Spleen (tissue), 7 donors: ENCODE data around the gene BBS9.
"Not testable (repeated sequence)": the region's sequence is repeated elsewhere in the genome, so short reads cannot be mapped to it uniquely, and the experiment has no call there.

Experiments used
- POLR2A ChIP-seq, 3 donors: fragments of 450-650 bp; IDR thresholded peaks; one replicate each; pipeline ENCODE4 v1.5.1; 2017; ENCODE audit warnings: antibody characterized with exemption in 3 of 3, mild to moderate bottlenecking in 1 of 3
- TF ChIP-seq, protein P1 (sequence below), 11 experiments: fragments of 200-600 bp in 7 of 11; fragments of 450-650 bp in 4 of 11; sonication (generic) in 4 of 11; IDR thresholded peaks in 8 of 11; conservative IDR thresholded peaks in 3 of 11; 1 replicate in 7 of 11; 2 replicates in 4 of 11; pipeline versions ENCODE4 v1.4.0 to v1.8.0; 2016 to 2021; ENCODE audit warnings: antibody characterized with exemption in 11 of 11, inconsistent platforms in 4 of 11, mild to moderate bottlenecking in 1 of 11
- donor health status: DM: no; HTN: no; CAD: no; lungs with moderate emphysema.
- donor health status: DM: no; HTN: no; CAD: no.
- donor health status: DM: no; HTN: no; CAD: no.

DNA sequence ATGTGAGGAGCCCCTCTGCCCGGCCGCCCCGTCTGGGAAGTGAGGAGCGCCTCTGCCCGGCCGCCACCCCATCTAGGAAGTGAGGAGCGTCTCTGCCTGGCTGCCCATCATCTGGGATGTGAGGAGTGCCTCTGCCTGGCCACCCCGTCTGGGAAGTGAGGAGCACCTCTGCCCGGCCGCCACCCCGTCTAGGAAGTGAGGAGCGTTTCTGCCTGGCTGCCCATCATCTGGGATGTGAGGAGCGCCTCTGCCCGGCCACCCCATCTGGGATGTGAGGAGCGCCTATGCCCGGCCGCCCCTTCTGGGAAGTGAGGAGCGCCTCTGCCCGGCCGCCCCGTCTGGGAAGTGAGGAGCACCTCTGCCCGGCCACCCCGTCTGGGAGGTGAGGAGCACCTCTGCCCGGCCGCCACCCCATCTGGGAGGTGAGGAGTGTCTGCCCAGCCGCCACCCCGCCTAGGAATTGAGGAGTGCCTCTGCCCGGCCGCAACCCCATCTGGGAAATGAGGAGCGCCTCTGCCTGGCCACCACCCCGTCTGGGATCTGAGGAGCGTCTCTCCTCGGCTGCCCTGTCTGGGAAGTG lies 174.7 kb downstream of the BBS9 start:
- TF ChIP-seq, protein P1, sequence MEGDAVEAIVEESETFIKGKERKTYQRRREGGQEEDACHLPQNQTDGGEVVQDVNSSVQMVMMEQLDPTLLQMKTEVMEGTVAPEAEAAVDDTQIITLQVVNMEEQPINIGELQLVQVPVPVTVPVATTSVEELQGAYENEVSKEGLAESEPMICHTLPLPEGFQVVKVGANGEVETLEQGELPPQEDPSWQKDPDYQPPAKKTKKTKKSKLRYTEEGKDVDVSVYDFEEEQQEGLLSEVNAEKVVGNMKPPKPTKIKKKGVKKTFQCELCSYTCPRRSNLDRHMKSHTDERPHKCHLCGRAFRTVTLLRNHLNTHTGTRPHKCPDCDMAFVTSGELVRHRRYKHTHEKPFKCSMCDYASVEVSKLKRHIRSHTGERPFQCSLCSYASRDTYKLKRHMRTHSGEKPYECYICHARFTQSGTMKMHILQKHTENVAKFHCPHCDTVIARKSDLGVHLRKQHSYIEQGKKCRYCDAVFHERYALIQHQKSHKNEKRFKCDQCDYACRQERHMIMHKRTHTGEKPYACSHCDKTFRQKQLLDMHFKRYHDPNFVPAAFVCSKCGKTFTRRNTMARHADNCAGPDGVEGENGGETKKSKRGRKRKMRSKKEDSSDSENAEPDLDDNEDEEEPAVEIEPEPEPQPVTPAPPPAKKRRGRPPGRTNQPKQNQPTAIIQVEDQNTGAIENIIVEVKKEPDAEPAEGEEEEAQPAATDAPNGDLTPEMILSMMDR (IDR thresholded peaks at IDR 0.05 in 8 of 11, conservative IDR thresholded peaks at IDR 0.05 in 3 of 11) = not testable (repeated sequence)
- not testable (repeated sequence) for TF ChIP-seq POLR2A (IDR thresholded peaks at IDR 0.05)
